DND-41 (cell line): ENCODE results near the gene RGMA.
A peak's percentile ranks its signal among the peaks of the same experiment; 100 is the strongest.

ENCODE experiments used
- ATAC-seq: fragments of 200-7000 bp; cut with Tn5 transposase; 3 replicates; pipeline ENCODE4 v1.9.1; 2021; ENCODE audit warnings: low read depth; ENCODE audit not compliant: insufficient read depth
- DNase-seq: peaks from one replicate; pipeline ENCODE4 v3.0.0-alpha.2; 2020
- H2AFZ ChIP-seq: 2 replicates; pipeline ENCODE4 v1.6.0; 2012; ENCODE audit warnings: low read depth, low read length
- H3K27ac ChIP-seq: 2 replicates; pipeline ENCODE4 v1.5.1; 2012; ENCODE audit warnings: low read length, inconsistent platforms
- H3K27me3 ChIP-seq: fragments of 200-600 bp; sonication (generic); 2 replicates; pipeline ENCODE4 v1.6.0; 2012; ENCODE audit warnings: low read length, mild to moderate bottlenecking, inconsistent platforms; ENCODE audit not compliant: insufficient read depth, poor library complexity
- H3K36me3 ChIP-seq: 2 replicates; pipeline ENCODE4 v1.5.1; 2012; ENCODE audit warnings: low read length, inconsistent platforms; ENCODE audit not compliant: insufficient read depth
- H3K4me1 ChIP-seq: 2 replicates; pipeline ENCODE4 v1.5.1; 2012; ENCODE audit warnings: mild to moderate bottlenecking, low read length; ENCODE audit not compliant: insufficient read depth
- H3K4me2 ChIP-seq: 2 replicates; pipeline ENCODE4 v1.6.0; 2012; ENCODE audit warnings: mild to moderate bottlenecking, moderate library complexity, low read length, inconsistent platforms; ENCODE audit not compliant: insufficient read depth
- H3K4me3 ChIP-seq, 2 experiments: fragments of 200-600 bp in 1 of 2; shearing (Covaris generic) in 1 of 2; 2 replicates each; pipeline ENCODE4 v1.5.1; 2012 to 2016; ENCODE audit warnings: inconsistent platforms in 2 of 2, low read length in 2 of 2, mild to moderate bottlenecking in 2 of 2, low read depth in 1 of 2, moderate library complexity in 1 of 2
- H3K79me2 ChIP-seq: 2 replicates; pipeline ENCODE4 v1.6.0; 2012; ENCODE audit warnings: low read length, inconsistent platforms; ENCODE audit not compliant: insufficient read depth
- H3K9ac ChIP-seq: 2 replicates; pipeline ENCODE4 v1.6.0; 2012; ENCODE audit warnings: low read depth, mild to moderate bottlenecking, inconsistent platforms, low read length, moderate library complexity
- H3K9me3 ChIP-seq: 2 replicates; pipeline ENCODE4 v1.5.1; 2012; ENCODE audit warnings: low read length, moderate library complexity, mild to moderate bottlenecking, inconsistent platforms; ENCODE audit not compliant: insufficient read depth, severe bottlenecking
- H4K20me1 ChIP-seq: 2 replicates; pipeline ENCODE4 v1.6.0; 2012; ENCODE audit warnings: low read length; ENCODE audit not compliant: insufficient read depth
- CTCF ChIP-seq: IDR thresholded peaks from 2 replicates; pipeline ENCODE4 v1.5.1; 2012; ENCODE audit warnings: borderline replicate concordance, low read length, moderate library complexity, mild to moderate bottlenecking; ENCODE audit not compliant: poor library complexity, severe bottlenecking; ENCODE audit errors: extremely low read depth
- EZH2 ChIP-seq: IDR thresholded peaks from 3 replicates; pipeline ENCODE4 v1.6.1; 2012; ENCODE audit warnings: borderline replicate concordance, low read depth, mild to moderate bottlenecking, moderate library complexity, low read length, inconsistent platforms; ENCODE audit not compliant: severe bottlenecking

The RGMA gene

GRCh38 chr15:93036951-93037819, 51.8 kb downstream of the RGMA start:
- no peak for TF ChIP-seq CTCF
- TF ChIP-seq EZH2, result no peak

DNA sequence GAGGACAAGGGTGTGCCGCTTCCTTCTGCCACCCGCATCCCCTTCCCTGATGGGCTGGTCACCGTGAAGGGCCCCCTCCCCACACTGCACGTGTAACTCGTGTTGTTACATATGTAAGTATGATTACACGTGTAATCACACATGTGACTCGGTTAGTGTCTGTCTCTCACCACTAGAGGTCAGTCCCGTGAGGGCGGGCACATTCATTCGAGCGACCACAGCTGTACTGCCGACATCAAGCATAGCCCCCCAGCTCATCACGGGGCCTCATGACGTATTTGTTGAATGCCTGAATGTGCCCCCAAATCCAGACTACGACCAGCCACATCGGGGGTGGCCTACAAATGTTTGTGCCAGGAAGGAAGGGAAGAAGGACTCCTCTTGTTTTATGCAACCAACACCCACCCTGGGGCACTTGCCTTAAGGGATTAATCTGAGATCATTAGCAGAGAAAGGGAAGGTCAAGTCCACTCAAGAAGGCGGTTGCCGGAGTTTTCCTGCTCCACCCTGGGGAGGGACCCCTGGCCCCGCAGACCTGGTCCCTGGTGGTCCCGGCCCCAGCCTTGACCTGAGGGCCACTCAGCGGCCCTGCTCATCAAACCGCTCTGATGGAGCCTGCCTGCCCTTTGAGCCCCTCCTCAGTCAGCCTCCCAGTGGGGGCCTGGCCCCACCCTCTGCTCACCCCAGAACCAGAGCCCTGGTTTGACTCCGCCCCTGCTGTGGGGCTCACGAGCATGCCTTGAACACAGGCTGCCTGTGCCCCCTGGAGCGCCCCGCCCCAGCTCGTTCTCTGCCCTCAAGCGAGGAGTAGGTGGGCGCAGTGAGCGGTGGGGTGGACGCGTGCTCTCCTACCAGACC, 52.8 kb downstream of the RGMA start:
- Histone ChIP-seq H3K4me3 (no peak overlapping the region), H3K27ac (peak overlapping the region; percentile 32; the same call in 1 of the 2 replicates), H3K79me2 (no peaks in the 10 kb centered on the region), H2AFZ (peak overlapping the region; percentile 33; the same call in 1 of the 2 replicates), H3K4me1 (peaks cover 5% of the 10 kb centered on the region; the same call in 1 of the 2 replicates), H3K36me3 (no peaks in the 10 kb centered on the region), H3K27me3 (no peaks in the 10 kb centered on the region), H3K9ac (no peak overlapping the region), H4K20me1 (no peaks in the 10 kb centered on the region), H3K9me3 (no peaks in the 10 kb centered on the region), H3K4me2 (no peak overlapping the region)
- DNase-seq (peak; percentile 54), ATAC-seq (peak; percentile 66)
- TF ChIP-seq EZH2 (no peak), CTCF (peak; percentile 65)

More at GRCh38 chr15:93036951-93037819, 51.8 kb downstream of the RGMA start:
- Histone ChIP-seq H3K9ac (no peak overlapping the region), H3K36me3 (no peaks in the 10 kb centered on the region), H3K9me3 (no peaks in the 10 kb centered on the region), H3K27ac (no peak overlapping the region), H4K20me1 (no peaks in the 10 kb centered on the region), H3K4me1 (peaks cover 5% of the 10 kb centered on the region; the same call in 1 of the 2 replicates), H3K4me3 (no peak overlapping the region), H3K27me3 (no peaks in the 10 kb centered on the region), H3K4me2 (no peak overlapping the region), H3K79me2 (no peaks in the 10 kb centered on the region), H2AFZ (no peak overlapping the region)
- no peak for ATAC-seq
- no peak for DNase-seq

DNA sequence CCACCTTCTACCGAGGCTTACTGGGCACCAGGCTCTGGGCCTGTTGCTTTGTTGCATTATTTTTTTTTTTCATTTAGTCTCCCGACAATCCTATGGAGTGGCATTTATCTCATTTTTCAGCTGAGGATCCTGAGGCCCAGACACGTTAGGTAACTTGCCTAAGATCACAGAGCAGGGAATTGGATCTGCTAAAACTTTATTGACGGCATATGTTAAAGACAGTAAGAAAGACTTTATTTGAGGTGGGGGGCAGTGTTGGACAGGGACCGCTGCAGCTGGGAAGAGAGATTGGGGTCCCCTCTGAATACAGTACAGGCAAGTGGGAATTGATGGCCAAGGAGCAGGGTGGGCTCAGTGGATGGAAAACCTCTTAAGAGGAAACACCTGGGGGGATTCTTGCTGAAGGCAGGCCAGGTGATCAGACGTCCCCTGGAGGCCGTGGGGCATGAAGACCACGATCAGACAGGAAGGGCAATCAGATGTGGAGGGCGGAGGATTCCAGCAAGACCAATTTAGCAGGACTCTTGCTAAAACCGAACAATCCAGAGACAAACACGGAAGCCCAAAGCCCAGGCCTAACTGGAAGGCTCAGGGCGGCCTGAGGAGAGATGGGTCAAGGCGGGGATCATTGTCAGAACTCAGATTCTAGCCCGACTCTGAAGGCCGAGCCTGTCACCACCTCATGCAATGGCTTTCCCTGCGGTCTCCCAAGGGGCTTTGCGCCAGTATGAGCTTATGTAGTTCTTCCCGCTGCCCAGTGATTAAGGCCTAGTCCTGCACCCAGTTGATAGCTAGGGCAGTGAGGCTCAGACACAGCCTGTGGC, 53.7 kb downstream of the RGMA start:
- TF ChIP-seq CTCF (no peak), EZH2 (no peak)
- no peaks in the 10 kb centered on the region for H3K9me3 ChIP-seq
- peaks cover 12% of the 10 kb centered on the region for H3K4me1 ChIP-seq
- no peak overlapping the region for H3K4me2 ChIP-seq
- H3K79me2 ChIP-seq, result no peaks in the 10 kb centered on the region
- no peak overlapping the region for H3K4me3 ChIP-seq
- no peaks in the 10 kb centered on the region for H3K36me3 ChIP-seq
- no peak overlapping the region for H3K9ac ChIP-seq
- H3K27me3 ChIP-seq, result no peaks in the 10 kb centered on the region
- DNase-seq (no peak), ATAC-seq (no peak)
- H3K27ac ChIP-seq, result peak overlapping the region; percentile 32; the same call in 1 of the 2 replicates
- no peaks in the 10 kb centered on the region for H4K20me1 ChIP-seq
- H2AFZ ChIP-seq, result peak overlapping the region; percentile 33; the same call in 1 of the 2 replicates
